HK-2 (cell line): ENCODE measurements around the gene ZNF414.
"Not testable (repeated sequence)": the region's sequence is repeated elsewhere in the genome, so short reads cannot be mapped to it uniquely, and the experiment has no call there.

ENCODE experiments used
- DNase-seq: peaks from one replicate; pipeline ENCODE4 v3.0.0-alpha.2; 2018; ENCODE audit not compliant: unreplicated experiment

Gene ZNF414

GRCh38 chr19:8517551-8518442 lies 3.8 kb upstream of the ZNF414 start:
- DNase-seq = no peak

GRCh38 chr19:8515317-8515716 lies 1.4 kb upstream of the ZNF414 start:
- no peak for DNase-seq

- not testable (repeated sequence) for DNase-seq
These were observed 590 bp upstream of the ZNF414 start for GRCh38 chr19:8514505-8515009.

GRCh38 chr19:8513036-8513686 lies 806 bp downstream of the ZNF414 start:
- no peak for DNase-seq

GRCh38 chr19:8512115-8512967 lies 1.6 kb downstream of the ZNF414 start:
- DNase-seq = no peak

GRCh38 chr19:8511573-8512101 lies 2.3 kb downstream of the ZNF414 start:
- DNase-seq = no peak

- no peak for DNase-seq
These were observed 3.3 kb downstream of the ZNF414 start for GRCh38 chr19:8510589-8511115.

- no peak for DNase-seq
These were observed 7.5 kb downstream of the ZNF414 start for GRCh38 chr19:8506402-8506957.

GRCh38 chr19:8505680-8506401 lies 8.1 kb downstream of the ZNF414 start:
- peak; percentile 84 for DNase-seq

- DNase-seq = no peak
These were observed 9.0 kb downstream of the ZNF414 start for GRCh38 chr19:8504919-8505318.

GRCh38 chr19:8504171-8504570 lies 9.8 kb downstream of the ZNF414 start:
- DNase-seq = no peak

GRCh38 chr19:8503510-8503909 lies 10.5 kb downstream of the ZNF414 start:
- no peak for DNase-seq

- DNase-seq = no peak
These were observed 12.0 kb downstream of the ZNF414 start for GRCh38 chr19:8501981-8502380.

GRCh38 chr19:8501516-8501915 lies 12.5 kb downstream of the ZNF414 start:
- DNase-seq = no peak

- DNase-seq = no peak
These were observed 13.8 kb downstream of the ZNF414 start for GRCh38 chr19:8500158-8500557.

- no peak for DNase-seq
These were observed 14.7 kb downstream of the ZNF414 start for GRCh38 chr19:8499048-8499833.

GRCh38 chr19:8498295-8498694 lies 15.7 kb downstream of the ZNF414 start:
- DNase-seq = no peak

- no peak for DNase-seq
These were observed 19.8 kb downstream of the ZNF414 start for GRCh38 chr19:8494158-8494557.

- DNase-seq = no peak
These were observed 22.4 kb downstream of the ZNF414 start for GRCh38 chr19:8491574-8491973.

- no peak for DNase-seq
These were observed 23.1 kb downstream of the ZNF414 start for GRCh38 chr19:8490873-8491272.
